ENCODE data around the gene VSIG8.

VSIG8 gene

GRCh38 chr1:159855709-159856108 lies 6.7 kb downstream of the VSIG8 start:
- DNase-seq (ENCODE audit: low read depth): no peak

GRCh38 chr1:159854693-159855192 lies 7.7 kb downstream of the VSIG8 start:
- DNase-seq (ENCODE audit: low read depth): peak; percentile 92

- DNase-seq (ENCODE audit: low read depth): peak; percentile 66
These were observed 8.3 kb downstream of the VSIG8 start for GRCh38 chr1:159854116-159854692.

GRCh38 chr1:159853417-159854115 lies 8.9 kb downstream of the VSIG8 start:
- DNase-seq (ENCODE audit: low read depth): no peak

- no peak for DNase-seq (ENCODE audit: low read depth)
These were observed 11.1 kb downstream of the VSIG8 start for GRCh38 chr1:159851407-159851806.

GRCh38 chr1:159849626-159850366 lies 12.7 kb downstream of the VSIG8 start:
- no peak for DNase-seq (ENCODE audit: low read depth)

GRCh38 chr1:159848326-159848725 lies 14.1 kb downstream of the VSIG8 start:
- no peak for DNase-seq (ENCODE audit: low read depth)

- no peak for DNase-seq (ENCODE audit: low read depth)
These were observed 15.2 kb downstream of the VSIG8 start for GRCh38 chr1:159847231-159847630.

- DNase-seq (ENCODE audit: low read depth): no peak
These were observed 16.5 kb downstream of the VSIG8 start for GRCh38 chr1:159845751-159846629.

- no peak for DNase-seq (ENCODE audit: low read depth)
These were observed 19.0 kb downstream of the VSIG8 start for GRCh38 chr1:159843459-159843858.

- DNase-seq (ENCODE audit: low read depth): no peak
These were observed 20.7 kb downstream of the VSIG8 start for GRCh38 chr1:159841749-159842148.

GRCh38 chr1:159839116-159839849 lies 23.2 kb downstream of the VSIG8 start:
- DNase-seq (ENCODE audit: low read depth): no peak

- DNase-seq (ENCODE audit: low read depth): no peak
These were observed 23.7 kb downstream of the VSIG8 start for GRCh38 chr1:159838715-159839114.

- DNase-seq (ENCODE audit: low read depth): no peak
These were observed 26.5 kb downstream of the VSIG8 start for GRCh38 chr1:159835862-159836525.

- DNase-seq (ENCODE audit: low read depth): no peak
These were observed 27.1 kb downstream of the VSIG8 start for GRCh38 chr1:159835356-159835755.

- DNase-seq (ENCODE audit: low read depth): no peak
These were observed 30.1 kb downstream of the VSIG8 start for GRCh38 chr1:159832309-159832708.

- no peak for DNase-seq (ENCODE audit: low read depth)
These were observed 30.9 kb downstream of the VSIG8 start for GRCh38 chr1:159831412-159832141.

GRCh38 chr1:159830722-159831121 lies 31.7 kb downstream of the VSIG8 start:
- no peak for DNase-seq (ENCODE audit: low read depth)

- peak; percentile 29 for DNase-seq (ENCODE audit: low read depth)
These were observed 32.5 kb downstream of the VSIG8 start for GRCh38 chr1:159829822-159830465.

- DNase-seq (ENCODE audit: low read depth): no peak
These were observed 33.2 kb downstream of the VSIG8 start for GRCh38 chr1:159829273-159829634.

All from fibroblast of gingiva (primary cell).